Skeletal muscle satellite cell (primary cell): Measurements from ENCODE around the gene ARMC6.

Experiments used
- H3K27me3 ChIP-seq: 2 replicates; pipeline ENCODE4 v1.7.0; 2013; ENCODE audit warnings: low read length; ENCODE audit not compliant: control insufficient read depth, insufficient read depth
- H3K36me3 ChIP-seq: 2 replicates; pipeline ENCODE4 v1.7.0; 2013; ENCODE audit warnings: mild to moderate bottlenecking, control low read depth, low read length; ENCODE audit not compliant: insufficient read depth
- H3K4me1 ChIP-seq: 2 replicates; pipeline ENCODE4 v1.7.0; 2013; ENCODE audit warnings: low read length; ENCODE audit not compliant: control insufficient read depth, insufficient read depth
- H3K4me2 ChIP-seq: 2 replicates; pipeline ENCODE4 v1.7.0; 2013; ENCODE audit warnings: mild to moderate bottlenecking, low read length
- H3K4me3 ChIP-seq: 2 replicates; pipeline ENCODE4 v1.7.0; 2013; ENCODE audit warnings: low read length
- H3K9ac ChIP-seq: 2 replicates; pipeline ENCODE4 v1.7.0; 2013; ENCODE audit warnings: mild to moderate bottlenecking, low read depth, low read length, moderate library complexity
- H3K9me3 ChIP-seq: replicated peaks from 2 replicates; pipeline ENCODE4 v1.7.0; 2013; ENCODE audit warnings: mild to moderate bottlenecking, control low read depth, low read length

Gene ARMC6

DNA sequence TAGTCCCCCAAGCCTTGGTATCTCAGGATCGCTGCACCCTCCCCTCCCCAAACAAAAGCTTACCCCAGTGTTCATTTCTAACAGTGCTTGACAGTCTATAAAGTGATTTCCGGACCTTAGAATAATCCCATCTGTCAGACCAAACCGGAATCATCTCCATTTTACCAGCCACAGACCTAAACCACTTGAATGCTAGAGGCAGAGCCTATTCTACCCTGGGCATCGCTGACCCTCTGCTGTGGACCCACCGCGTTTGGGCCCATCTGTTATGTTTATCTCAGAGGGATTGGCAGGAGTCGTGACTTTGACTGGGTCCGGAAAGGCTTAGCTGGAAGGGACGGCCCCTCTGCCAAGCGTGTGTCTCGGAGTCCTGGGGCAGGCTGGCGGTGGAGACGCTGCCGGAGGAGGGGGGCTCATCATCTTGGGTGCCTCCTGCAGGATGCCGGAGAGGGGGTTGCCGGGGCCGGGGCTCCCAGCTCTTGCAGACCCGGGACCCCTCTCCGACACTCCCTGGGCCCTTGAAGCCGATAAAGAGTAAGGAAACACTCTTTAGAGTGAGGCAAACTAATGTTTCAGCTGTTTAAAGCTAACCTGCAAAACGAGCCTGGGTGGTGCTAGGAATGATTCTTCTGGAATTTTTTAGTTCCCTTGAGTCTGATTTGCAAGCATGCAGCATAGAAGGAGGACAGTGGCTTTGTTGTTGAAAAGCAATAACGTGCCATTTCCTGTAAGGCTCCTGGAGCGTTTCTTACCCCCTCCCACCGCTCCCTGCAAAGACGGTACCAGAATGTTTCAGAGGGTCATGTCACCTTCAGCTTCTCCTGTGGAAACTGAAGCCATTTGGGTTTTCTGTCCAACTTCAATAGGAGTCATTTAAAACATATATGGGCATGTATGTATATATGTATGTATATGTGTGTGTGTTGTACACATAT lies 31.7 kb downstream of the ARMC6 start:
- Histone ChIP-seq H3K36me3 (peaks cover 3% of the 10 kb centered on the region), H3K4me3 (peak overlapping the region; percentile 69), H3K9ac (peak overlapping the region; percentile 57)

DNA sequence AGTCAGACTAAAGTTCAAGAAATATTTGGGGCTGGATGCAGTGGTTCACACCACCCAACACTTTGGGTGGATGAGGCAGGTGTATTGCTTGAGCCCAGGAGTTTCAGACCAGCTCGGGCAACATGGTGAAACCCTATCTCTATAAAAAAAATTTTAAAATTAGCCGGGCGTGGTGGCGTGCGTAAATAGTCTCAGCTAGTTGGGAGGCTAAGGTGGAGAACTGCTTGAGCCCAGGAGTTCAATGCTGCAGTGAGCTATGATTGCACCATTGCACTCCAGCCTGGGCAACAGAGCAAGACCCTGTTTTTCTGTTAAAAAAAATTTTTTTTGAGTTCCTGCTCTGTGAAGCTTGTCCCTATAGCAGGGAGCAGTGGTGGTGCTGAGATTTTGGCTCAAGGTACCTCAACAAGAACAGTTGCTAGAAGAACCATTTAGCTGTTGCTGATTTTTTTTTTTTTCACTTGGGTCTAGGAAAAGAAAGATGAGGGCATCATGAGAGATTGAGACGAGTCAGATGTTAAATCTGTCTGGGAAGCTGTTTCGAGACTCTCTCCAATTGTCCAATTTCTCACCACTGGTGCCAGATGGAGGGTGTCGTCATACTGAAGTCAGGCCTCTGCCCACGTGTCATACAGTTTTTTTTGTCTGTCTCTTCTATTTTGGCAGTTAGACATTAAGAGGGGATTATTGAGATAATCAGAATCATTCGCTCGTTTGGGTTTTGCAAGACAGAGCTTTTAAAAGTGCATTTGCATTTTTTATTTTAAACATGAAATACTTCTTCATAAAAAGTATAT lies 34.1 kb downstream of the ARMC6 start:
- Histone ChIP-seq H3K27me3 (no peaks in the 10 kb centered on the region), H3K9ac (no peak overlapping the region), H3K4me2 (no peak overlapping the region), H3K36me3 (no peaks in the 10 kb centered on the region), H3K9me3 (no peaks in the 10 kb centered on the region), H3K4me1 (peaks cover 23% of the 10 kb centered on the region), H3K4me3 (no peak overlapping the region)

More for the DNA sequence above, 31.7 kb downstream of the ARMC6 start:
- Histone ChIP-seq H3K4me1 (peaks cover 30% of the 10 kb centered on the region), H3K9me3 (no peaks in the 10 kb centered on the region), H3K27me3 (no peaks in the 10 kb centered on the region), H3K4me2 (peak overlapping the region; percentile 94)

GRCh38 chr19:19068659-19069654 lies 35.6 kb downstream of the ARMC6 start:
- Histone ChIP-seq H3K27me3 (no peaks in the 10 kb centered on the region), H3K4me1 (peaks cover 14% of the 10 kb centered on the region), H3K36me3 (no peaks in the 10 kb centered on the region), H3K4me3 (no peak overlapping the region), H3K9ac (no peak overlapping the region), H3K4me2 (no peak overlapping the region), H3K9me3 (no peaks in the 10 kb centered on the region)

GRCh38 chr19:19071897-19072296 lies 38.5 kb downstream of the ARMC6 start:
- no peak overlapping the region for H3K4me2 ChIP-seq
- H3K4me1 ChIP-seq = no peaks in the 10 kb centered on the region
- no peaks in the 10 kb centered on the region for H3K36me3 ChIP-seq
- H3K9ac ChIP-seq = no peak overlapping the region
- no peaks in the 10 kb centered on the region for H3K27me3 ChIP-seq
- no peak overlapping the region for H3K4me3 ChIP-seq
- no peaks in the 10 kb centered on the region for H3K9me3 ChIP-seq

GRCh38 chr19:19074196-19074882 lies 40.9 kb downstream of the ARMC6 start:
- Histone ChIP-seq H3K9ac (no peak overlapping the region), H3K4me1 (no peaks in the 10 kb centered on the region), H3K4me3 (no peak overlapping the region), H3K36me3 (no peaks in the 10 kb centered on the region), H3K4me2 (no peak overlapping the region), H3K9me3 (no peaks in the 10 kb centered on the region), H3K27me3 (no peaks in the 10 kb centered on the region)

GRCh38 chr19:19075126-19075525 lies 41.7 kb downstream of the ARMC6 start:
- Histone ChIP-seq H3K9ac (no peak overlapping the region), H3K4me3 (no peak overlapping the region), H3K9me3 (no peaks in the 10 kb centered on the region), H3K27me3 (no peaks in the 10 kb centered on the region), H3K4me2 (no peak overlapping the region), H3K4me1 (no peaks in the 10 kb centered on the region), H3K36me3 (no peaks in the 10 kb centered on the region)

DNA sequence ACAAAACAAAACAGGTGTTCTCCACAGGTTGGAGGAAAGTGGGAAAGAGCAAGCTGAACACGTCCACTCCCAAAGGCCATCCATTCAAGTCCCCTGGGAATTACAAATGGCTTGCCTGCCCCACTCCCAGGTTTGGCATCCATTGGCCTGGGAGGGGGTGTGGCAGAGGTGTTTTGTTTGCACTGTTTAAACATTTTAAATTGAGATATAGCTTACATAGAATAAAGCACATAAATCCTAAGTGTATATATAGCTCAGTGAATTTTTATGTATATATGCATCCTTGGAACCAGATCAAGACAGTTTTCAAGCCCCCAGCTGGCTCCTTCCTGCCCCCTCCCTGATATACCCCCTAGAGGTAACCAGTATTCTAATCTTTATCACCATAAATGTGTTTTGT lies 43.1 kb downstream of the ARMC6 start:
- Histone ChIP-seq H3K4me1 (no peaks in the 10 kb centered on the region), H3K27me3 (no peaks in the 10 kb centered on the region), H3K4me3 (no peak overlapping the region), H3K9me3 (no peaks in the 10 kb centered on the region), H3K4me2 (no peak overlapping the region), H3K9ac (no peak overlapping the region), H3K36me3 (no peaks in the 10 kb centered on the region)

DNA sequence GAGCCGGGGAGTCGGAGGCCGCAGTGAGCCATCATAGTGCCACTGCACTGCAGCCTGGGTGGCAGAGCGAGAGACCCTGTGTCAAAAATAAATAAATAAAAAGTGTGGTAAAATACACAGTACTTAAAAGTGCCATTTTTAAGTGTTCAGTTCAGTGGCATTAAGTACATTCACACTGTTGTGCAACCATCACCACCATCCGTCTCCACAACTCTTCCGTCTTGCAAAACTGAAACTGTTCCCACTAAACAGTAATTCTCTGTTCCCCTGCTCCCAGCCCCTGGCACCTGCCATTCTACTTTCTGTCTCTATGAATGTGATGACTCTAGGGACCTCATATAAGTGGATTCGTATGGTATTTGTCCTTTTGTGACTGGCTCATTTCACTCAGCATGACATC lies 43.7 kb downstream of the ARMC6 start:
- Histone ChIP-seq H3K4me1 (peaks cover 2% of the 10 kb centered on the region), H3K36me3 (no peaks in the 10 kb centered on the region), H3K27me3 (no peaks in the 10 kb centered on the region), H3K9ac (no peak overlapping the region), H3K4me3 (no peak overlapping the region), H3K9me3 (no peaks in the 10 kb centered on the region), H3K4me2 (no peak overlapping the region)

DNA sequence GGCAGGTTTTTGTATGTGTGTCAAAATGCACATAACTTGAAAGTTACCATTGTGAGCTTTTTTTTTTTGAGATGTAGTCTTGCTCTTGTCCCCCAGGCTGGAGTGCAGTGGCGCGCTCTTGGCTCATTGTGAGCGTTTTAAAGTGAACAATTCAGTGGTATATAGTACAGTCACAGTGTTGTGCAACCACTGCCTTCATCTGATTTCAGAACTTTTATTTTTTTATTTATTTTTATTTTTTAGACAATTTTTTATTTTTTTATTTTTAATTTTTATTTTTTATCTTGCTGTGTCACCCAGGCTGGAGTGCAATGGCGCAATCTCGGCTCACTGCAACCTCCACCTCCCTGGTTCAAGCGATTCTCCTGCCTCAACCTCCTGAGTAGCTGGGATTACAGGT lies 45.4 kb downstream of the ARMC6 start:
- Histone ChIP-seq H3K36me3 (no peaks in the 10 kb centered on the region), H3K4me3 (no peak overlapping the region), H3K4me1 (peaks cover 5% of the 10 kb centered on the region), H3K9me3 (no peaks in the 10 kb centered on the region), H3K4me2 (no peak overlapping the region), H3K27me3 (no peaks in the 10 kb centered on the region), H3K9ac (no peak overlapping the region)

DNA sequence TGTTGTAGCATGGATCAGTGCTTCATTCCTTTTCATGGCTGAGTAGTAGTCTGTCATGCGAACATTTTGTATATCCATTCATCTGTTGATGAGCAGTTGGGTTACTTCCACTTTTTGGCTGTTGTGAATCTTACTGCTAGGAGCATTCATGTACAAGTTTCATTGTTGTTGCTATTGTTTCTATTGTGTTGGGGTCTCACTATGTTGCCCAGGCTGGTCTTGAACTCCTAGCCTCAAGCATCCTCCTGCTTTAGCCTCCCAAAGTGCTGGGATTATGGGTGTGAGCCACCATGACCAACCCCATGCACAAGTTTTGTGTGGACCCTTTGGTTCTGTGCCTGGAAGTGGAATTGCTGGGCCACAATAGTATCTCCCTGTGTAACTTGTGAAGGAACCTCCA lies 46.2 kb downstream of the ARMC6 start:
- H3K4me2 ChIP-seq = no peak overlapping the region
- no peaks in the 10 kb centered on the region for H3K27me3 ChIP-seq
- no peak overlapping the region for H3K9ac ChIP-seq

More for the DNA sequence above, 46.2 kb downstream of the ARMC6 start:
- Histone ChIP-seq H3K9me3 (no peaks in the 10 kb centered on the region), H3K36me3 (no peaks in the 10 kb centered on the region), H3K4me1 (peaks cover 5% of the 10 kb centered on the region), H3K4me3 (no peak overlapping the region)
